ENCODE results near the gene BCR. TPM values are rescaled to one million over a fixed set of nuclear protein-coding genes. Genes with fewer than 3 reads are reported as not detected.
A peak's percentile ranks its signal among the peaks of the same experiment; 100 is the strongest.

BCR gene
- total RNA-seq, 1 donor from 2014 or later: 102 TPM

DNA sequence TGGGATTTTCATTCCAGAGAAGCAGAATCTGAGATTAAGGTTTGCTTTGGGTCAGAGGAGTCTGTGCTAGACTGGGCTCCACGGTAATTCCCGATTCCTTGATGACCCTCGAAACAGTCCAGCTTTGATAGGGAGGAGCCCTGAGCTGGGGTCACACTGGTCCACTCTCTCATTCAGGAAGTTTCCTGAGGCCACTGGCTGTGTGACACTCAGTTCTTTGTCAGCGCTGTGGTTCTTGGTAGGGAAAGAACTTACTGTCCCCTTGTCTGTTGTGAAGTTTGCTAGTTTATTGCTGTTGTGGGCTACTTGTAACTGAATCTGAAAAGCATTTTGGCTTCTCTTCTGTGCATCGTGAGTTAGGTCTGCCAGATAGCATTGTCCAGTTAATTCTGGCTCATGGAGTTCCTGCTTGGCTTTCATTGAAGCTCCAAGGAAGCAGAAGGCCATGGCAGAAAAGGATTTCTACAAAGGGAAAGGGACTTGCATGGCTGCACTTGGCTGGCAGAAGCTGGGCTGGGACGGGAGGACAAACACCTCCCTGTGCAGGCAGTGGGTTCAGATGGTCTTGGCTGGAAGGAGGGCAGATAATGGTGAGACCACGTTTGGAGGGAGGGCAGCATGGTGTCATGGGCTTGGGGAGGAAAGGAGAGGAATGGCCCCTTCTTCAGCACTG, 23.3 kb downstream of the BCR start:
- no peaks in the 10 kb centered on the region for H3K27me3 Mint-ChIP-seq
- DNase-seq (ENCODE audit: low spot score, unreplicated experiment): no peak
- TF ChIP-seq, protein P1, sequence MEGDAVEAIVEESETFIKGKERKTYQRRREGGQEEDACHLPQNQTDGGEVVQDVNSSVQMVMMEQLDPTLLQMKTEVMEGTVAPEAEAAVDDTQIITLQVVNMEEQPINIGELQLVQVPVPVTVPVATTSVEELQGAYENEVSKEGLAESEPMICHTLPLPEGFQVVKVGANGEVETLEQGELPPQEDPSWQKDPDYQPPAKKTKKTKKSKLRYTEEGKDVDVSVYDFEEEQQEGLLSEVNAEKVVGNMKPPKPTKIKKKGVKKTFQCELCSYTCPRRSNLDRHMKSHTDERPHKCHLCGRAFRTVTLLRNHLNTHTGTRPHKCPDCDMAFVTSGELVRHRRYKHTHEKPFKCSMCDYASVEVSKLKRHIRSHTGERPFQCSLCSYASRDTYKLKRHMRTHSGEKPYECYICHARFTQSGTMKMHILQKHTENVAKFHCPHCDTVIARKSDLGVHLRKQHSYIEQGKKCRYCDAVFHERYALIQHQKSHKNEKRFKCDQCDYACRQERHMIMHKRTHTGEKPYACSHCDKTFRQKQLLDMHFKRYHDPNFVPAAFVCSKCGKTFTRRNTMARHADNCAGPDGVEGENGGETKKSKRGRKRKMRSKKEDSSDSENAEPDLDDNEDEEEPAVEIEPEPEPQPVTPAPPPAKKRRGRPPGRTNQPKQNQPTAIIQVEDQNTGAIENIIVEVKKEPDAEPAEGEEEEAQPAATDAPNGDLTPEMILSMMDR (IDR thresholded peaks at IDR 0.05; ENCODE audit: unreplicated experiment): no peak
- peak overlapping the region; percentile 78 for H3K27ac Mint-ChIP-seq
- H3K4me1 Mint-ChIP-seq (ENCODE audit: low read depth): peaks cover 25% of the 10 kb centered on the region
- H3K9me3 Mint-ChIP-seq (ENCODE audit: low read depth): no peaks in the 10 kb centered on the region
- peaks cover 4% of the 10 kb centered on the region for H3K36me3 Mint-ChIP-seq (ENCODE audit: insufficient read depth)
- H3K4me3 Mint-ChIP-seq (ENCODE audit: low read depth): no peak overlapping the region

DNA sequence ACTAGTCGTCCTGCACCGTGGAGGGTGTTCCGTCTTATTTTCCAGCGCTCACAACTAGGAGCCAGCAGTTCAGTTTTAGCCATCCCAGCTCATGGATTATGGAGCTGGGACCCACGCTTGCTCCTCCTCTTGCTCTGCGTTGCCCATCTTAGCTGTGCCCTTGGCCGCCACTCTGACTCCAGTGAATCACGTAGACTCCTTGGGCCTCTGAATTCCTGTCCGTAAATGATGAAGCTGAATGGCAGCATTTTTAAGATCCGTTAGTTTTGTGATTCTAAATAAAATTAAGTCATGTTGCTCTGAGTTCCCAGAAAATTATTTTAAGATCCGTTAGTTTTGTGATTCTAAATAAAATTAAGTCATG, 23.8 kb downstream of the BCR start:
- no peak overlapping the region for H3K4me3 Mint-ChIP-seq (ENCODE audit: low read depth)
- TF ChIP-seq, protein P1 (IDR thresholded peaks at IDR 0.05; ENCODE audit: unreplicated experiment): no peak
- no peaks in the 10 kb centered on the region for H3K9me3 Mint-ChIP-seq (ENCODE audit: low read depth)
- no peak for DNase-seq (ENCODE audit: low spot score, unreplicated experiment)
- H3K4me1 Mint-ChIP-seq (ENCODE audit: low read depth): peaks cover 25% of the 10 kb centered on the region
- peak overlapping the region; percentile 78 for H3K27ac Mint-ChIP-seq
- no peaks in the 10 kb centered on the region for H3K27me3 Mint-ChIP-seq
- H3K36me3 Mint-ChIP-seq (ENCODE audit: insufficient read depth): peaks cover 4% of the 10 kb centered on the region

DNA sequence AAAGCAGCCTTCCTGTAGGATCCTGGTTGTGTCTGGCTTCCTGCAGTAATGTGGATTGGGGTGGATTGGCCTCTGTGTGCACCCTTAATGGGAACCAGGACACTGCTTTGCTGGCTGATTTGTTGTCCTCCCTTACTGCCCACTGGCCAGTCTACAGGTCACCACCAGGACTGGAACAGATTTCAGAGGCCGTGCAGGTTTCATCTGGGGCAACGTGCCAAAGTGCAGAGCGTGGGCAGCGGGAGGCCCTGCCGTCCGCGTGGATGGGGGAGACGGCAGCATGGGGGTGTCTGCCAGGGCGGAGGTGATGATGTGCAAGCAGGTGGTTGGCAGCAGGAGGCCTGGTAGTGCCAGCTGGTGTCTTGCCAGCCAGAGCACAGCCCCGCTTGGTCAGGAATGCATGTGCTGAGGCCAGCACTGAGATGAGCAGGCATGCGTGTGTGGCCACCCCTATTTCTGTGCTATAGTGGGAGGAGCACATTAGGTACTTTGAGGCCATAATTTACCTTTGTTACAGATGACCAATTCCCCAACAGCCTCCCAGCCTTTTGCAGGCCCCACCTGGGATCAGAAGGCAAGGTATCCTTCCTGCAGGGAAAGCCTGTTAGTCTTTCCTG, 24.3 kb downstream of the BCR start:
- H3K9me3 Mint-ChIP-seq (ENCODE audit: low read depth): no peaks in the 10 kb centered on the region
- TF ChIP-seq, protein P1 (IDR thresholded peaks at IDR 0.05; ENCODE audit: unreplicated experiment): no peak
- no peak overlapping the region for H3K4me3 Mint-ChIP-seq (ENCODE audit: low read depth)
- no peak for DNase-seq (ENCODE audit: low spot score, unreplicated experiment)
- peaks cover 4% of the 10 kb centered on the region for H3K36me3 Mint-ChIP-seq (ENCODE audit: insufficient read depth)
- H3K27ac Mint-ChIP-seq: no peak overlapping the region
- peaks cover 19% of the 10 kb centered on the region for H3K4me1 Mint-ChIP-seq (ENCODE audit: low read depth)
- H3K27me3 Mint-ChIP-seq: no peaks in the 10 kb centered on the region

DNA sequence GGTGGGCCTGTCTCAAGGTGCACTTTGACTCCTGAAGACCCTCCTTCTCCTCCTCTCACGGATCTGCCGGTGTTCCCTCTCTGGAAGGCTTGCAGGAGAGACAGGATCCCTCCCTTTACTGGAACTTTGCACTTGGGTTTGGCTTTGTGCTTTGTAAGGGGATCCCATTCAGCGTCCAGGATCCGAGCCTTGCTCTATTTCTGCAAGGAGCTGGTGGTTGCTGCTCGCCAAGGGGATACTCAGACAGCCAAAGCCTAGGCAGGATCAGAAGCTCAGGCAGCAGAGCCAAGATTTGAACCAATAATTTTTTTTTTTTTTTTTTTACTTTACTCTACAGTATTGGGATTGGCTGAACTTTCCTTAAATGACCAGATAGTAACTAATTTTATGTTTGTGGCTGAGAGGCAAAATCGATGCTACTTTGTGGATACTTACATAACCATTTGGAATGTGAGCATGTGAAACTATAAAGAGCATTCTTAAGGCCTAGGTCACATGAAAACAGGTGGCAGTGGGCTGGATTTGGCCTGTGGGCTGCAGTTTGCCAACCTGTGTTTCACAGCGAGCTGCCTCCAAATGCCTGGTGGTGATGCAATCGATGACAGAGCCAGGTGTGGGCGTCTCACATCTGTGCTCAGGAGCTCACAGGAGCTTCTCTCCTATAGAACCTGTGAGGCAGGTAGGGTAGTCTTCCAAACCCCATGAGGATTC, 25.2 kb downstream of the BCR start:
- TF ChIP-seq, protein P1 (IDR thresholded peaks at IDR 0.05; ENCODE audit: unreplicated experiment): no peak
- no peak overlapping the region for H3K27ac Mint-ChIP-seq
- H3K27me3 Mint-ChIP-seq: no peaks in the 10 kb centered on the region
- peaks cover 4% of the 10 kb centered on the region for H3K36me3 Mint-ChIP-seq (ENCODE audit: insufficient read depth)
- H3K4me1 Mint-ChIP-seq (ENCODE audit: low read depth): peaks cover 14% of the 10 kb centered on the region
- no peak overlapping the region for H3K4me3 Mint-ChIP-seq (ENCODE audit: low read depth)
- no peaks in the 10 kb centered on the region for H3K9me3 Mint-ChIP-seq (ENCODE audit: low read depth)
- no peak for DNase-seq (ENCODE audit: low spot score, unreplicated experiment)

DNA sequence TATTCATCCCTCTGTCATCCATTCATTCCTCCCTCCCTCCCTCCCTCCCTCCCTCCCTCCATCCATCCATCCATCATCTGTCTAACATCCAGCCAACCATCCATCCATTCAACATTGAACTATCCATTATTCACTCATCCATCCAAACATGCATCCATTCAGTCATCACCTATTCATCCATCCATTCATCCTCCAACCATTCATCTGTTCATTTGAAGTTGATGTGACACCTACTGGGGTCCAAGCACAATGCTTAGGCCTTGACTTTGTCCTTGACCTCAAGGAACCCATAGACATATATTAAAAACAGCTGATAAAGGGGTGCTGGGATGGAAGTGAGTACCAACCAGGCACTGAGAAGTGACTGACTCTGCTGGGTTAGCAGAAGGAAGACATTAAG, 26.6 kb downstream of the BCR start:
- DNase-seq (ENCODE audit: low spot score, unreplicated experiment): no peak
- H3K4me3 Mint-ChIP-seq (ENCODE audit: low read depth): no peak overlapping the region
- H3K36me3 Mint-ChIP-seq (ENCODE audit: insufficient read depth): peaks cover 4% of the 10 kb centered on the region
- H3K9me3 Mint-ChIP-seq (ENCODE audit: low read depth): no peaks in the 10 kb centered on the region
- H3K27me3 Mint-ChIP-seq: no peaks in the 10 kb centered on the region
- peaks cover 8% of the 10 kb centered on the region for H3K4me1 Mint-ChIP-seq (ENCODE audit: low read depth)
- TF ChIP-seq, protein P1 (IDR thresholded peaks at IDR 0.05; ENCODE audit: unreplicated experiment): no peak
- no peak overlapping the region for H3K27ac Mint-ChIP-seq
